MM.1S (cell line): Measurements from ENCODE around the gene TNFRSF25.

Experiments used
- EZH2 ChIP-seq: fragments of 300-600 bp; sonication (generic); optimal IDR thresholded peaks from 2 replicates; pipeline ENCODE3; 2017; ENCODE audit warnings: low read depth, mild to moderate bottlenecking, antibody characterized with exemption, low read length, mixed read lengths
- EZH2phosphoT487 ChIP-seq: fragments of 300-600 bp; sonication (generic); IDR thresholded peaks from 2 replicates; pipeline ENCODE4 v1.6.1; 2018; ENCODE audit warnings: antibody characterized with exemption, low read length
- TF ChIP-seq, protein P1 (sequence below): fragments of 300-600 bp; sonication (generic); IDR thresholded peaks from 2 replicates; pipeline ENCODE4 v1.5.1; 2016; ENCODE audit warnings: antibody characterized with exemption, low read length, mixed read lengths

DNA sequence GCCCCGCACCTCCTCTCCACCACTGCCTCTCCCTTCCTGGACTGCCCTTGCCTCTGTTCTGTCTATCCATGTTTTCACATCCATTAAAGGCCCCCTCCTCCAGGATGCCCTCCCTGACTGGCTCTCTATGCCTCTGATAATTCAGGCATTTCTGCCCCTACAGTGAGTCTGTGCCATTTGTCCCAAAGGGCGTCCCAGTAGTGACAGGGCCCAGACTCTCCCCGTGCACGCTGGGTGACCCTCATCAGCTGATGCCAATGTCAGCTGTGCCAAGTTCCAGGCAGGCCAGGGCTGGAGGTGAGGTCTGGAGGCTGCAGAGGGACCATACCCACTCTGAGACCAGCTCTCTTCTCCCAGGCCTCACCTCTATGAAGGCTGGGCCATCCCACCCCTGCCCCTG lies 28.7 kb upstream of the TNFRSF25 start:
- no peak for TF ChIP-seq EZH2phosphoT487
- TF ChIP-seq, protein P1, sequence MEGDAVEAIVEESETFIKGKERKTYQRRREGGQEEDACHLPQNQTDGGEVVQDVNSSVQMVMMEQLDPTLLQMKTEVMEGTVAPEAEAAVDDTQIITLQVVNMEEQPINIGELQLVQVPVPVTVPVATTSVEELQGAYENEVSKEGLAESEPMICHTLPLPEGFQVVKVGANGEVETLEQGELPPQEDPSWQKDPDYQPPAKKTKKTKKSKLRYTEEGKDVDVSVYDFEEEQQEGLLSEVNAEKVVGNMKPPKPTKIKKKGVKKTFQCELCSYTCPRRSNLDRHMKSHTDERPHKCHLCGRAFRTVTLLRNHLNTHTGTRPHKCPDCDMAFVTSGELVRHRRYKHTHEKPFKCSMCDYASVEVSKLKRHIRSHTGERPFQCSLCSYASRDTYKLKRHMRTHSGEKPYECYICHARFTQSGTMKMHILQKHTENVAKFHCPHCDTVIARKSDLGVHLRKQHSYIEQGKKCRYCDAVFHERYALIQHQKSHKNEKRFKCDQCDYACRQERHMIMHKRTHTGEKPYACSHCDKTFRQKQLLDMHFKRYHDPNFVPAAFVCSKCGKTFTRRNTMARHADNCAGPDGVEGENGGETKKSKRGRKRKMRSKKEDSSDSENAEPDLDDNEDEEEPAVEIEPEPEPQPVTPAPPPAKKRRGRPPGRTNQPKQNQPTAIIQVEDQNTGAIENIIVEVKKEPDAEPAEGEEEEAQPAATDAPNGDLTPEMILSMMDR: no peak
- no peak for TF ChIP-seq EZH2
